K562 (cell line): ENCODE measurements around the gene HEATR1. TPM values are rescaled to one million over a fixed set of nuclear protein-coding genes. Genes with fewer than 3 reads are reported as not detected.

Source experiments
- ATF2 ChIP-seq: sonication (generic); formaldehyde crosslinking; IDR thresholded peaks from 2 replicates; pipeline ENCODE4 v1.8.1; 2022; ENCODE audit warnings: missing genetic modification reagents
- EP300 ChIP-seq: IDR thresholded peaks from 2 replicates; pipeline ENCODE4 v1.6.1; 2012; ENCODE audit warnings: low read length, improper control_type of control experiment
- HOMEZ ChIP-seq: fragments of 250-450 bp; sonication (Bioruptor Pico); IDR thresholded peaks from 2 replicates; pipeline ENCODE4 v1.4.0; 2020; ENCODE audit warnings: mild to moderate bottlenecking, moderate library complexity
- KAT8 ChIP-seq: fragments of 450-650 bp; IDR thresholded peaks from 2 replicates; pipeline ENCODE4 v1.6.1; 2016; ENCODE audit warnings: low read depth, mild to moderate bottlenecking
- LCOR ChIP-seq: sonication (generic); formaldehyde crosslinking; IDR thresholded peaks from 2 replicates; pipeline ENCODE4 v1.8.0; 2022; ENCODE audit warnings: mild to moderate bottlenecking, missing genetic modification reagents
- MAFG ChIP-seq: fragments of 450-650 bp; conservative IDR thresholded peaks from 2 replicates; pipeline ENCODE4 v1.6.1; 2016; ENCODE audit warnings: missing genetic modification characterization, missing compliant biosample characterization
- MTA3 ChIP-seq: fragments of 450-650 bp; formaldehyde crosslinking; IDR thresholded peaks from 2 replicates; pipeline ENCODE4 v1.6.1; 2017; ENCODE audit warnings: mild to moderate bottlenecking, borderline replicate concordance
- NCOA1 ChIP-seq: fragments of 450-650 bp; IDR thresholded peaks from 2 replicates; pipeline ENCODE4 v1.6.1; 2016; ENCODE audit warnings: low read depth
- NEUROD1 ChIP-seq: fragments of 150-350 bp; IDR thresholded peaks from 2 replicates; pipeline ENCODE4 v1.6.1; 2014; ENCODE audit warnings: borderline replicate concordance, low read length, low read depth; ENCODE audit not compliant: partially characterized antibody
- NFIX ChIP-seq: fragments of 250-450 bp; sonication (Bioruptor Pico); IDR thresholded peaks from 2 replicates; pipeline ENCODE4 v1.4.0; 2020; ENCODE audit warnings: low read depth, mild to moderate bottlenecking, moderate library complexity
- NR2C2 ChIP-seq, 2 experiments: fragments of 200-800 bp in 1 of 2; sonication (Bioruptor generic) in 1 of 2; sonication (generic) in 1 of 2; formaldehyde crosslinking in 1 of 2; IDR thresholded peaks; 2 replicates each; pipeline versions ENCODE4 v1.6.1 to v1.8.0; 2016 to 2022; ENCODE audit warnings: mild to moderate bottlenecking in 1 of 2, missing compliant biosample characterization in 1 of 2, missing genetic modification characterization in 1 of 2, missing genetic modification reagents in 1 of 2
- PATZ1 ChIP-seq: fragments of 250-450 bp; sonication (Bioruptor Pico); IDR thresholded peaks from 2 replicates; pipeline ENCODE4 v1.5.0; 2020; ENCODE audit warnings: mild to moderate bottlenecking, borderline replicate concordance
- RCOR1 ChIP-seq, 2 experiments: IDR thresholded peaks; 2 replicates each; pipeline ENCODE4 v1.6.1; 2012; ENCODE audit warnings: low read depth in 2 of 2, low read length in 2 of 2, borderline replicate concordance in 1 of 2, improper control_type of control experiment in 1 of 2
- RFX7 ChIP-seq: fragments of 250-450 bp; sonication (Bioruptor Pico); IDR thresholded peaks from 2 replicates; pipeline ENCODE4 v1.5.1; 2021; ENCODE audit warnings: mild to moderate bottlenecking
- SMARCC2 ChIP-seq: fragments of 450-650 bp; IDR thresholded peaks from 2 replicates; pipeline ENCODE4 v1.6.1; 2017; ENCODE audit warnings: antibody characterized with exemption, moderate library complexity, mild to moderate bottlenecking, low read depth
- ZBTB1 ChIP-seq: sonication (generic); formaldehyde crosslinking; IDR thresholded peaks from 2 replicates; pipeline ENCODE4 v1.8.1; 2023; ENCODE audit warnings: missing genetic modification reagents, low read depth, mild to moderate bottlenecking, borderline replicate concordance
- ZBTB12 ChIP-seq: fragments of 250-450 bp; sonication (Bioruptor Pico); IDR thresholded peaks from 2 replicates; pipeline ENCODE4 v1.4.0; 2020
- ZNF217 ChIP-seq: sonication (generic); formaldehyde crosslinking; IDR thresholded peaks from 2 replicates; pipeline ENCODE4 v1.8.0; 2022; ENCODE audit warnings: mild to moderate bottlenecking, missing genetic modification reagents
- ZNF586 ChIP-seq: fragments of 450-650 bp; formaldehyde crosslinking; conservative IDR thresholded peaks from 2 replicates; pipeline ENCODE4 v1.4.0; 2020; ENCODE audit warnings: mild to moderate bottlenecking, moderate library complexity
- ZNF740 ChIP-seq, 3 experiments: fragments of 200-800 bp in 1 of 3; sonication (Bioruptor generic) in 1 of 3; sonication (generic) in 1 of 3; formaldehyde crosslinking in 1 of 3; IDR thresholded peaks; 2 replicates each; pipeline versions ENCODE4 v1.6.1 to v1.8.0; 2016 to 2022; ENCODE audit warnings: mild to moderate bottlenecking in 2 of 3, missing compliant biosample characterization in 2 of 3, missing genetic modification characterization in 2 of 3, missing genetic modification reagents in 1 of 3
- ZZZ3 ChIP-seq: fragments of 450-650 bp; IDR thresholded peaks from 2 replicates; pipeline ENCODE4 v1.6.1; 2016; ENCODE audit warnings: antibody characterized with exemption, mild to moderate bottlenecking, moderate library complexity
- polyA plus RNA-seq, 8 experiments: library from polyadenylated mRNA; depleted of rRNA in 4 of 8; stranded (reverse) in 5 of 8; unstranded in 3 of 8; fragments of >200 nt; fragmentation: Nextera tagmentation in 2 of 8; fragmentation: Illumina TruSeq in 1 of 8; extraction: Ambion mirVana in 2 of 8; extraction: Trizol in 1 of 8; gene quantifications; 2 replicates each; pipeline versions ENCODE4 v1.2.1 to v1.2.3, GENCODE V29; 2011 to 2014; ENCODE audit warnings: inconsistent platforms in 1 of 8, missing spikeins in 1 of 8
- total RNA-seq, 7 experiments: library from RNA; depleted of rRNA in 6 of 7; stranded (reverse); fragments of >200 nt in 6 of 7; fragmentation: Illumina TruSeq in 2 of 7; extraction: Trizol in 2 of 7; gene quantifications; 2 replicates each; pipeline versions ENCODE4 v1.2.1 to v1.2.3, GENCODE V29; 2011 to 2021; ENCODE audit warnings: low replicate concordance in 1 of 7

HEATR1 gene
- total and polyA plus RNA-seq, 9 of the 15 experiments (the other 6 are each of a cell fraction or from before 2014, with no cell fraction given) = 28.3 to 108 (median 50.9) TPM

- TF ChIP-seq NFIX (no peak), HOMEZ (no peak), ZZZ3 (no peak), SMARCC2 (no peak), ZNF740 (CRISPR knock-in tag; IDR thresholded peaks at IDR 0.05) (peak; percentile 88), ZNF740 (tag; IDR thresholded peaks at IDR 0.05) (peak in 1 of 2 experiments; percentile 47; a peak in 1 of 4 replicates), RFX7 (CRISPR knock-in tag) (no peak), NR2C2 (CRISPR knock-in tag; IDR thresholded peaks at IDR 0.05) (peak; percentile 82; the same call in 1 of the 2 replicates), NR2C2 (tag; IDR thresholded peaks at IDR 0.05) (peak; percentile 82), ZBTB1 (CRISPR knock-in tag) (no peak), RCOR1 (IDR thresholded peaks at IDR 0.05; ENCODE audit: borderline replicate concordance in 1 of 2, low read depth in 2 of 2, low read length in 2 of 2) (peak; percentile 92 to 97), ZBTB12 (no peak), ZNF586 (CRISPR knock-in tag) (no peak), MTA3 (peak; percentile 63; the same call in 1 of the 2 replicates), KAT8 (no peak), NEUROD1 (peak; percentile 30), ATF2 (no peak), NCOA1 (no peak), LCOR (0 out of 2 replicates have a peak, but pooled peaks have one; percentile 44), MAFG (tag) (no peak), ZNF217 (CRISPR knock-in tag) (no peak), EP300 (peak; percentile 85), PATZ1 (CRISPR knock-in tag) (no peak)
These were observed 71.5 kb downstream of the HEATR1 start (continued) for GRCh38 chr1:236532850-236533249.
